SU-DHL-6 (cell line): ENCODE results near the gene RAVER2.

ENCODE experiments used
- H2AFZ ChIP-seq: fragments of 200-600 bp; sonication (generic); 2 replicates; pipeline ENCODE4 v1.6.1; 2014; ENCODE audit warnings: low read depth, mild to moderate bottlenecking, moderate library complexity, mixed read lengths, antibody characterized with exemption, low read length; ENCODE audit not compliant: severe bottlenecking
- H3F3A ChIP-seq: fragments of 200-600 bp; shearing (Covaris generic); 2 replicates; pipeline ENCODE4 v1.6.0; 2016; ENCODE audit warnings: antibody characterized with exemption, mild to moderate bottlenecking; ENCODE audit not compliant: insufficient read depth
- H3K27ac ChIP-seq: fragments of 200-600 bp; sonication (generic); 2 replicates; pipeline ENCODE4 v1.5.1; 2016; ENCODE audit warnings: low read depth, mild to moderate bottlenecking, low read length, moderate library complexity, mixed read lengths
- H3K27me3 ChIP-seq: fragments of 200-600 bp; sonication (generic), shearing (Covaris generic); 2 replicates; pipeline ENCODE4 v1.6.0; 2014; ENCODE audit warnings: mild to moderate bottlenecking, low read length
- H3K36me3 ChIP-seq: fragments of 200-600 bp; sonication (generic); 2 replicates; pipeline ENCODE4 v1.6.1; 2014; ENCODE audit warnings: mild to moderate bottlenecking, low read length, mixed read lengths
- H3K4me2 ChIP-seq: fragments of 300-600, 200-600 bp; shearing (Covaris generic), sonication (generic); 2 replicates; pipeline ENCODE4 v1.6.0; 2014; ENCODE audit warnings: low read length, low read depth, mild to moderate bottlenecking; ENCODE audit not compliant: poor library complexity, severe bottlenecking
- H3K4me3 ChIP-seq: fragments of 200-600 bp; sonication (generic); 2 replicates; pipeline ENCODE4 v1.5.1; 2014; ENCODE audit warnings: antibody characterized with exemption, low read length, mild to moderate bottlenecking, mixed read lengths; ENCODE audit not compliant: insufficient read depth, poor library complexity, severe bottlenecking
- H3K79me2 ChIP-seq: fragments of 200-600 bp; sonication (generic); 2 replicates; pipeline ENCODE4 v1.6.1; 2014; ENCODE audit warnings: mild to moderate bottlenecking, low read length, moderate library complexity; ENCODE audit not compliant: insufficient read depth
- H3K9ac ChIP-seq: fragments of 200-600 bp; sonication (generic); 2 replicates; pipeline ENCODE4 v1.7.0; 2014; ENCODE audit warnings: mild to moderate bottlenecking, low read length
- H3K9me2 ChIP-seq: fragments of 200-600 bp; sonication (generic); replicated peaks from 2 replicates; pipeline ENCODE4 v1.6.1; 2014; ENCODE audit warnings: low read length; ENCODE audit not compliant: insufficient read depth
- H3K9me3 ChIP-seq: fragments of 200-600 bp; sonication (generic); 2 replicates; pipeline ENCODE4 v1.6.1; 2014; ENCODE audit warnings: low read length, mixed read lengths; ENCODE audit not compliant: insufficient read depth
- H4K20me1 ChIP-seq: fragments of 200-600 bp; sonication (generic); 2 replicates; pipeline ENCODE4 v1.6.1; 2014; ENCODE audit warnings: low read depth, mild to moderate bottlenecking, antibody characterized with exemption, low read length, moderate library complexity, mixed read lengths
- CTCF ChIP-seq: fragments of 200-600 bp; sonication (generic); IDR thresholded peaks from one replicate; pipeline ENCODE4 v1.5.1; 2017; ENCODE audit warnings: antibody characterized with exemption, mild to moderate bottlenecking, low read length, moderate library complexity; ENCODE audit not compliant: insufficient read depth, poor library complexity, severe bottlenecking
- EZH2phosphoT487 ChIP-seq: fragments of 200-600 bp; sonication (generic), shearing (Covaris generic); conservative IDR thresholded peaks from 2 replicates; pipeline ENCODE4 v1.6.1; 2018; ENCODE audit warnings: mild to moderate bottlenecking, antibody characterized with exemption, low read length, moderate library complexity, mixed read lengths

Gene RAVER2

GRCh38 chr1:64823691-64824476 is 79.0 kb downstream of the RAVER2 start:
- Histone ChIP-seq H3K9ac (no peak overlapping the region), H3K27ac (no peak overlapping the region), H4K20me1 (no peaks in the 10 kb centered on the region), H3K36me3 (no peaks in the 10 kb centered on the region), H3K4me2 (no peak overlapping the region), H3K27me3 (no peaks in the 10 kb centered on the region), H3F3A (no peaks in the 10 kb centered on the region), H3K79me2 (no peaks in the 10 kb centered on the region), H3K9me3 (no peaks in the 10 kb centered on the region), H3K9me2 (no peaks in the 10 kb centered on the region), H2AFZ (no peak overlapping the region), H3K4me3 (no peak overlapping the region)
- TF ChIP-seq CTCF (peak; percentile 62), EZH2phosphoT487 (no peak)

- TF ChIP-seq CTCF: no peak
- no peak for TF ChIP-seq EZH2phosphoT487
- Histone ChIP-seq H3K27ac (no peak overlapping the region), H3K79me2 (no peaks in the 10 kb centered on the region), H3K4me3 (no peak overlapping the region), H3F3A (no peaks in the 10 kb centered on the region), H3K9ac (no peak overlapping the region), H3K4me2 (no peak overlapping the region), H3K27me3 (no peaks in the 10 kb centered on the region), H4K20me1 (no peaks in the 10 kb centered on the region), H3K9me3 (no peaks in the 10 kb centered on the region), H2AFZ (no peak overlapping the region), H3K36me3 (no peaks in the 10 kb centered on the region), H3K9me2 (no peaks in the 10 kb centered on the region)
Measured at GRCh38 chr1:64826991-64827390, 82.1 kb downstream of the RAVER2 start.

GRCh38 chr1:64828829-64829228 is 84.0 kb downstream of the RAVER2 start:
- no peaks in the 10 kb centered on the region for H3K9me2 ChIP-seq
- H3K27me3 ChIP-seq: no peaks in the 10 kb centered on the region
- no peaks in the 10 kb centered on the region for H4K20me1 ChIP-seq
- no peaks in the 10 kb centered on the region for H3K36me3 ChIP-seq
- H3F3A ChIP-seq: no peaks in the 10 kb centered on the region
- no peak overlapping the region for H3K9ac ChIP-seq
- H3K4me3 ChIP-seq: no peak overlapping the region
- H3K27ac ChIP-seq: no peak overlapping the region
- no peak overlapping the region for H3K4me2 ChIP-seq
- no peaks in the 10 kb centered on the region for H3K9me3 ChIP-seq
- TF ChIP-seq EZH2phosphoT487 (no peak), CTCF (no peak)
- no peak overlapping the region for H2AFZ ChIP-seq
- H3K79me2 ChIP-seq: no peaks in the 10 kb centered on the region
